ENCODE results near the gene EN1.

DNA sequence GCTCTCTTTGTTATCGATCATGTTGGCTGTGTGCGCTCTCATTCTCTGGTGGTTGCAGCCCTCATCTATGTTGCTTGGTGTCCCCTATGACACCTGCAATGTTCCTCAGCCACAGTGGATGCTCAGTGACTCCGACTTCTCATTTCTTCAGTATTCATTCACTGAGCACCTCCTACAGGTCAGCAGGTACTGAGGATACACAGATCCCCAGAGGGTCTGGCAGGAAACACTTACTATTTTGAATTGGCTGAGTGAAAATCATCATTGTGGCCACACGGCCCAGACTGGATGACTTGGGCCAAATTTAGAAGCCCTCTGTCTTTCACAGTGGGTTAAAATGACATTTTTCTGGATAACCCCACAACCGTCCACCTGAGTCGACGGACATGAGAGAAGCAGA lies 32.1 kb downstream of the EN1 start:
- no peak for TF ChIP-seq ESRRA (CRISPR knock-in tag; IDR thresholded peaks at IDR 0.05; ENCODE audit: borderline replicate concordance)
- TF ChIP-seq JUN (CRISPR knock-in tag; IDR thresholded peaks at IDR 0.05): no peak
- TF ChIP-seq, protein P1, sequence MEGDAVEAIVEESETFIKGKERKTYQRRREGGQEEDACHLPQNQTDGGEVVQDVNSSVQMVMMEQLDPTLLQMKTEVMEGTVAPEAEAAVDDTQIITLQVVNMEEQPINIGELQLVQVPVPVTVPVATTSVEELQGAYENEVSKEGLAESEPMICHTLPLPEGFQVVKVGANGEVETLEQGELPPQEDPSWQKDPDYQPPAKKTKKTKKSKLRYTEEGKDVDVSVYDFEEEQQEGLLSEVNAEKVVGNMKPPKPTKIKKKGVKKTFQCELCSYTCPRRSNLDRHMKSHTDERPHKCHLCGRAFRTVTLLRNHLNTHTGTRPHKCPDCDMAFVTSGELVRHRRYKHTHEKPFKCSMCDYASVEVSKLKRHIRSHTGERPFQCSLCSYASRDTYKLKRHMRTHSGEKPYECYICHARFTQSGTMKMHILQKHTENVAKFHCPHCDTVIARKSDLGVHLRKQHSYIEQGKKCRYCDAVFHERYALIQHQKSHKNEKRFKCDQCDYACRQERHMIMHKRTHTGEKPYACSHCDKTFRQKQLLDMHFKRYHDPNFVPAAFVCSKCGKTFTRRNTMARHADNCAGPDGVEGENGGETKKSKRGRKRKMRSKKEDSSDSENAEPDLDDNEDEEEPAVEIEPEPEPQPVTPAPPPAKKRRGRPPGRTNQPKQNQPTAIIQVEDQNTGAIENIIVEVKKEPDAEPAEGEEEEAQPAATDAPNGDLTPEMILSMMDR (IDR thresholded peaks at IDR 0.05): no peak
- TF ChIP-seq, protein P2, sequence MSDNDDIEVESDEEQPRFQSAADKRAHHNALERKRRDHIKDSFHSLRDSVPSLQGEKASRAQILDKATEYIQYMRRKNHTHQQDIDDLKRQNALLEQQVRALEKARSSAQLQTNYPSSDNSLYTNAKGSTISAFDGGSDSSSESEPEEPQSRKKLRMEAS (CRISPR knock-in tag; IDR thresholded peaks at IDR 0.05): no peak
